ENCODE data around the gene DUOX1.

The DUOX1 gene

DNA sequence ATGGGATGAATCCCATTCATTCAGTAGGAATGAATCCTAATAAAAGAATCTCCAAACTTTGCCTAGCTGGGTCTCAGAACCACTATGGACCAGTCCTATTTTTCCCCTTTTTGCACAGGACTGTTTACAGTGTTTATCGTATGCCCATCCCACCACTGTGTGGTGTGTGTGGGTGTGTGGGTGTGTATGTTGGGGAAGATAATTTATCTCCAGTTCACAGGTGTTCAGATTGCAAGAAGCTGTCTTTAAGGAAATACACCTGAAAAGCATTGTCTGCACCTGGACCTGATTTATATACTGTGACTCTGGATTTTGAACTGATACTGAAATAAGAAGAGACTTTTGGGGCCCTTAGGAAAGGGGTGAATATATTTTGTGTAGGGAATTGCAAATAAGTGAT lies 82.7 kb downstream of the DUOX1 start (continued):
- TF ChIP-seq, protein P1, sequence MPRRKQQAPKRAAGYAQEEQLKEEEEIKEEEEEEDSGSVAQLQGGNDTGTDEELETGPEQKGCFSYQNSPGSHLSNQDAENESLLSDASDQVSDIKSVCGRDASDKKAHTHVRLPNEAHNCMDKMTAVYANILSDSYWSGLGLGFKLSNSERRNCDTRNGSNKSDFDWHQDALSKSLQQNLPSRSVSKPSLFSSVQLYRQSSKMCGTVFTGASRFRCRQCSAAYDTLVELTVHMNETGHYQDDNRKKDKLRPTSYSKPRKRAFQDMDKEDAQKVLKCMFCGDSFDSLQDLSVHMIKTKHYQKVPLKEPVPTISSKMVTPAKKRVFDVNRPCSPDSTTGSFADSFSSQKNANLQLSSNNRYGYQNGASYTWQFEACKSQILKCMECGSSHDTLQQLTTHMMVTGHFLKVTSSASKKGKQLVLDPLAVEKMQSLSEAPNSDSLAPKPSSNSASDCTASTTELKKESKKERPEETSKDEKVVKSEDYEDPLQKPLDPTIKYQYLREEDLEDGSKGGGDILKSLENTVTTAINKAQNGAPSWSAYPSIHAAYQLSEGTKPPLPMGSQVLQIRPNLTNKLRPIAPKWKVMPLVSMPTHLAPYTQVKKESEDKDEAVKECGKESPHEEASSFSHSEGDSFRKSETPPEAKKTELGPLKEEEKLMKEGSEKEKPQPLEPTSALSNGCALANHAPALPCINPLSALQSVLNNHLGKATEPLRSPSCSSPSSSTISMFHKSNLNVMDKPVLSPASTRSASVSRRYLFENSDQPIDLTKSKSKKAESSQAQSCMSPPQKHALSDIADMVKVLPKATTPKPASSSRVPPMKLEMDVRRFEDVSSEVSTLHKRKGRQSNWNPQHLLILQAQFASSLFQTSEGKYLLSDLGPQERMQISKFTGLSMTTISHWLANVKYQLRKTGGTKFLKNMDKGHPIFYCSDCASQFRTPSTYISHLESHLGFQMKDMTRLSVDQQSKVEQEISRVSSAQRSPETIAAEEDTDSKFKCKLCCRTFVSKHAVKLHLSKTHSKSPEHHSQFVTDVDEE (CRISPR knock-in tag; IDR thresholded peaks at IDR 0.05), result no peak
- no peak for TF ChIP-seq ZNF565 (CRISPR knock-in tag; conservative IDR thresholded peaks at IDR 0.05; ENCODE audit: low read depth)
- no peak for TF ChIP-seq SNAI2 (CRISPR knock-in tag; IDR thresholded peaks at IDR 0.05)
- TF ChIP-seq ZFP3 (CRISPR knock-in tag; IDR thresholded peaks at IDR 0.05), result no peak
- no peak for TF ChIP-seq ZC3H10 (CRISPR knock-in tag; IDR thresholded peaks at IDR 0.05)
- TF ChIP-seq, protein P2, sequence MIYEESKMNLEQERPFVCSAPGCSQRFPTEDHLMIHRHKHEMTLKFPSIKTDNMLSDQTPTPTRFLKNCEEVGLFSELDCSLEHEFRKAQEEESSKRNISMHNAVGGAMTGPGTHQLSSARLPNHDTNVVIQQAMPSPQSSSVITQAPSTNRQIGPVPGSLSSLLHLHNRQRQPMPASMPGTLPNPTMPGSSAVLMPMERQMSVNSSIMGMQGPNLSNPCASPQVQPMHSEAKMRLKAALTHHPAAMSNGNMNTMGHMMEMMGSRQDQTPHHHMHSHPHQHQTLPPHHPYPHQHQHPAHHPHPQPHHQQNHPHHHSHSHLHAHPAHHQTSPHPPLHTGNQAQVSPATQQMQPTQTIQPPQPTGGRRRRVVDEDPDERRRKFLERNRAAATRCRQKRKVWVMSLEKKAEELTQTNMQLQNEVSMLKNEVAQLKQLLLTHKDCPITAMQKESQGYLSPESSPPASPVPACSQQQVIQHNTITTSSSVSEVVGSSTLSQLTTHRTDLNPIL (CRISPR knock-in tag; IDR thresholded peaks at IDR 0.05; ENCODE audit: low read depth), result no peak
- no peak for TF ChIP-seq ISL1 (CRISPR knock-in tag; IDR thresholded peaks at IDR 0.05)
- no peak for TF ChIP-seq ESRRG (CRISPR knock-in tag; IDR thresholded peaks at IDR 0.05)
- TF ChIP-seq TCF4 (CRISPR knock-in tag; IDR thresholded peaks at IDR 0.05; ENCODE audit: borderline replicate concordance), result no peak
- TF ChIP-seq ARNTL (CRISPR knock-in tag; IDR thresholded peaks at IDR 0.05; ENCODE audit: borderline replicate concordance, low read depth), result no peak
- TF ChIP-seq TOX (CRISPR knock-in tag; IDR thresholded peaks at IDR 0.05; ENCODE audit: borderline replicate concordance), result no peak

All from SK-N-SH treated with all-trans-retinoic acid at 6 μM for 48 hours (cell line).